ENCODE results near the gene ECSIT. TPM values are rescaled to one million over a fixed set of nuclear protein-coding genes. Genes with fewer than 3 reads are reported as not detected.

Gene ECSIT
- total and polyA plus RNA-seq, 2 experiments from 2014 or later, result 17.1 to 28.0 TPM

GRCh38 chr19:11483366-11484111, 45.4 kb downstream of the ECSIT start:
- 73 to 88% methylated on average over 13 to 55 of the region's 57 CpGs for WGBS, 2 experiments (ENCODE audit: low coverage in 1 of 2, low lambda C conversion rate in 2 of 2, missing lambda C conversion rate in 2 of 2)
- Histone ChIP-seq H3K4me3 (no peak overlapping the region), H3K9ac (no peak overlapping the region), H3K36me3 (ENCODE audit: low read depth) (no peaks in the 10 kb centered on the region), H3K9me2 (ENCODE audit: insufficient read depth) (no peaks in the 10 kb centered on the region), H4K20me1 (ENCODE audit: insufficient read depth) (no peaks in the 10 kb centered on the region), H3K79me2 (ENCODE audit: insufficient read depth) (no peaks in the 10 kb centered on the region), H3K27ac (no peak overlapping the region), H3K4me2 (ENCODE audit: unreplicated experiment) (no peak overlapping the region), H2AFZ (no peak overlapping the region), H3F3A (ENCODE audit: insufficient read depth) (no peaks in the 10 kb centered on the region), H3K27me3 (replicated peaks; ENCODE audit: insufficient read depth) (peaks cover 25% of the 10 kb centered on the region), H3K4me1 (ENCODE audit: insufficient read depth) (no peaks in the 10 kb centered on the region), H3K9me3 (ENCODE audit: low read depth) (no peaks in the 10 kb centered on the region)
- in situ Hi-C loops (cut with MboI), result no loop called here
- TF ChIP-seq EZH2phosphoT487 (IDR thresholded peaks at IDR 0.05; ENCODE audit: insufficient read depth, low read depth) (no peak), EZH2 (IDR thresholded peaks at IDR 0.05; ENCODE audit: insufficient read depth, poor library complexity, severe bottlenecking) (no peak)
- no peak for DNase-seq

DNA sequence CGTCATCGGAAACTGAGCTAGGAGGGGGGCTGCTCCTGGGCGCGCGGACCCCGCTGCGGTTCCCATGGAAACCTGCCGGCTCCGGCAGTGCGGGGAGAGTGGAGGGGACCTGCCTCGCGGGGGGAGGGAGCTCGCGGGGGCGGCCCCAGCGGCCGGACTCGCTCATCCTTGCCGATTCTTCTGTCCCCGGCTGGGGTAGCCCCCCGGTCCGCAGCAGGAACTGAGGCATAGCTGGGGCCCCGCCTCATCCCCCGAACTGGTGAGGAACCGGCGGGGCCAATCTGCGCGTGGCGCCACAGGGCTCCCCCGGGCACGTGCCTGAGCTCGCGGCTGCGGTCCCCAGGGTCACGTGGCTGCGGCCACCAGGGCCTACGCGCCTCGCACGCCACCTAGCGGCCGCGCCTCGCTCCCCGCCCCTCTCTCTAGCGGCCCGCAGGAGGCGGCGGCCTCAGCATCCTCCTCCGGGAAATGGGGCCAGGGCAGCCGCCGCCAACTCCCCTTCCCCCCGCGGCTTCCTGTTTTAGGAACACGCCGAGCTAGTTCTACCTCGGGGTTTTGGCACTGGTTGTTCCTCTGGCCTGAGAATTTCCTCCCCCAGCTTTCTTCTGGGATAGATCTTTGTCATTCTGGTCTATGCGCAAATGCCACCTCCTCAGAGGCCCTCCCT, 46.4 kb downstream of the ECSIT start:
- Histone ChIP-seq H3K27me3 (replicated peaks; ENCODE audit: insufficient read depth) (peaks cover 25% of the 10 kb centered on the region), H3K27ac (no peak overlapping the region), H3F3A (ENCODE audit: insufficient read depth) (no peaks in the 10 kb centered on the region), H3K9me3 (ENCODE audit: low read depth) (no peaks in the 10 kb centered on the region), H3K4me3 (peak overlapping the region; percentile 63), H3K9me2 (ENCODE audit: insufficient read depth) (no peaks in the 10 kb centered on the region), H3K9ac (peak overlapping the region; percentile 57), H3K4me2 (ENCODE audit: unreplicated experiment) (peak overlapping the region; percentile 68), H3K79me2 (ENCODE audit: insufficient read depth) (no peaks in the 10 kb centered on the region), H4K20me1 (ENCODE audit: insufficient read depth) (no peaks in the 10 kb centered on the region), H2AFZ (peak overlapping the region; percentile 65), H3K36me3 (ENCODE audit: low read depth) (no peaks in the 10 kb centered on the region), H3K4me1 (ENCODE audit: insufficient read depth) (no peaks in the 10 kb centered on the region)
- 5 to 6% methylated on average over 35 to 41 of the region's 58 CpGs for WGBS, 2 experiments (ENCODE audit: low coverage in 1 of 2, low lambda C conversion rate in 2 of 2, missing lambda C conversion rate in 2 of 2)
- DNase-seq, result peak; percentile 91
- no peak for TF ChIP-seq EZH2phosphoT487 (IDR thresholded peaks at IDR 0.05; ENCODE audit: insufficient read depth, low read depth)
- TF ChIP-seq EZH2 (IDR thresholded peaks at IDR 0.05; ENCODE audit: insufficient read depth, poor library complexity, severe bottlenecking), result no peak
- in situ Hi-C loops (cut with MboI), result no loop called here

- H3F3A ChIP-seq (ENCODE audit: insufficient read depth), result no peaks in the 10 kb centered on the region
- H3K36me3 ChIP-seq (ENCODE audit: low read depth), result no peaks in the 10 kb centered on the region
- H2AFZ ChIP-seq, result peak overlapping the region; percentile 65
- H3K27me3 ChIP-seq (replicated peaks; ENCODE audit: insufficient read depth), result peaks cover 25% of the 10 kb centered on the region
- TF ChIP-seq EZH2 (IDR thresholded peaks at IDR 0.05; ENCODE audit: insufficient read depth, poor library complexity, severe bottlenecking) (no peak), EZH2phosphoT487 (IDR thresholded peaks at IDR 0.05; ENCODE audit: insufficient read depth, low read depth) (peak; percentile 78)
- DNase-seq, result peak; percentile 89
- 5 to 7% methylated on average over 43 to 50 of the region's 50 CpGs for WGBS, 2 experiments (ENCODE audit: low coverage in 1 of 2, low lambda C conversion rate in 2 of 2, missing lambda C conversion rate in 2 of 2)
- no peaks in the 10 kb centered on the region for H3K4me1 ChIP-seq (ENCODE audit: insufficient read depth)
- peak overlapping the region; percentile 57 for H3K9ac ChIP-seq
- H3K4me2 ChIP-seq (ENCODE audit: unreplicated experiment), result peak overlapping the region; percentile 68
- H3K9me2 ChIP-seq (ENCODE audit: insufficient read depth), result no peaks in the 10 kb centered on the region
- H4K20me1 ChIP-seq (ENCODE audit: insufficient read depth), result no peaks in the 10 kb centered on the region
- H3K4me3 ChIP-seq, result peak overlapping the region; percentile 63
- H3K27ac ChIP-seq, result no peak overlapping the region
- in situ Hi-C loops (cut with MboI), result no loop called here
- no peaks in the 10 kb centered on the region for H3K79me2 ChIP-seq (ENCODE audit: insufficient read depth)
- no peaks in the 10 kb centered on the region for H3K9me3 ChIP-seq (ENCODE audit: low read depth)
Measured at GRCh38 chr19:11481534-11482383, 47.2 kb downstream of the ECSIT start.
